ENCODE measurements around the gene KLC4. TPM values are rescaled to one million over a fixed set of nuclear protein-coding genes. Genes with fewer than 3 reads are reported as not detected.
"Not testable (repeated sequence)": the region's sequence is repeated elsewhere in the genome, so short reads cannot be mapped to it uniquely, and the experiment has no call there.

KLC4 gene
- polyA plus RNA-seq, 1 donor from 2014 or later = 10.2 TPM

- peaks cover 26% of the 10 kb centered on the region for H3K27me3 Mint-ChIP-seq
- H3K4me3 Mint-ChIP-seq = peak overlapping the region in 3 of 4 donors; percentile 8 to 81 (median 26)
- no peak overlapping the region for H3K27ac Mint-ChIP-seq
- H3K9me3 Mint-ChIP-seq = no peaks in the 10 kb centered on the region
- peaks cover 13% of the 10 kb centered on the region for H3K36me3 Mint-ChIP-seq
- peaks cover 0 to 4% (median 0%) of the 10 kb centered on the region in 3 donors for H3K4me1 Mint-ChIP-seq
These were observed 15.6 kb downstream of the KLC4 start for GRCh38 chr6:43074847-43075669.

GRCh38 chr6:43075670-43076463 is 16.4 kb downstream of the KLC4 start, which contains the start of gene PTK7:
PTK7 (plus strand) TSS chr6:43076314; CDS start chr6:43076489, 175 bp downstream.
- H3K27ac Mint-ChIP-seq = no peak within 1 kb of the TSS
- peaks cover 13% of the 10 kb centered on the region for H3K36me3 Mint-ChIP-seq
- H3K4me3 Mint-ChIP-seq = peak within 1 kb of the TSS in 3 of 4 donors; percentile 47 to 83 (median 81)
- H3K27me3 Mint-ChIP-seq = peaks cover 26% of the 10 kb centered on the region
- H3K9me3 Mint-ChIP-seq = no peaks in the 10 kb centered on the region
- peaks cover 0 to 4% (median 0%) of the 10 kb centered on the region in 3 donors for H3K4me1 Mint-ChIP-seq

GRCh38 chr6:43076464-43077332 is 17.3 kb downstream of the KLC4 start:
- Mint-ChIP-seq H3K36me3 (peaks cover 13% of the 10 kb centered on the region), H3K27me3 (peaks cover 26% of the 10 kb centered on the region), H3K9me3 (no peaks in the 10 kb centered on the region), H3K4me1 (peaks cover 0 to 4% (median 0%) of the 10 kb centered on the region in 3 donors), H3K4me3 (peak overlapping the region in 3 of 4 donors; percentile 47 to 71 (median 70)), H3K27ac (no peak overlapping the region)

GRCh38 chr6:43077333-43077809 is 17.9 kb downstream of the KLC4 start:
- H3K27me3 Mint-ChIP-seq = peaks cover 26% of the 10 kb centered on the region
- H3K36me3 Mint-ChIP-seq = peaks cover 12% of the 10 kb centered on the region
- H3K4me1 Mint-ChIP-seq = peaks cover 0 to 4% (median 0%) of the 10 kb centered on the region in 3 donors
- H3K27ac Mint-ChIP-seq = no peak overlapping the region
- H3K9me3 Mint-ChIP-seq = no peaks in the 10 kb centered on the region
- H3K4me3 Mint-ChIP-seq = peak overlapping the region in 2 of 4 donors; percentile 55 to 66

- peaks cover 0 to 4% (median 0%) of the 10 kb centered on the region in 3 donors for H3K4me1 Mint-ChIP-seq
- no peak overlapping the region for H3K27ac Mint-ChIP-seq
- peaks cover 25% of the 10 kb centered on the region for H3K27me3 Mint-ChIP-seq
- peak overlapping the region in 2 of 4 donors; percentile 13 to 55 for H3K4me3 Mint-ChIP-seq
- H3K9me3 Mint-ChIP-seq = no peaks in the 10 kb centered on the region
- peaks cover 9% of the 10 kb centered on the region for H3K36me3 Mint-ChIP-seq
These were observed 18.6 kb downstream of the KLC4 start for GRCh38 chr6:43077981-43078511.

- Mint-ChIP-seq H3K36me3 (peaks cover 3% of the 10 kb centered on the region), H3K27me3 (peaks cover 26% of the 10 kb centered on the region), H3K27ac (no peak overlapping the region), H3K9me3 (no peaks in the 10 kb centered on the region), H3K4me1 (peaks cover 0 to 4% (median 0%) of the 10 kb centered on the region in 3 donors), H3K4me3 (no peak overlapping the region)
These were observed 19.3 kb downstream of the KLC4 start for GRCh38 chr6:43078691-43079090.

- Mint-ChIP-seq H3K27me3 (peaks cover 23% of the 10 kb centered on the region), H3K27ac (no peak overlapping the region), H3K9me3 (no peaks in the 10 kb centered on the region), H3K4me1 (no peaks in the 10 kb centered on the region), H3K36me3 (no peaks in the 10 kb centered on the region), H3K4me3 (no peak overlapping the region)
These were observed 21.6 kb downstream of the KLC4 start for GRCh38 chr6:43081043-43081442.

- not testable (repeated sequence) for H3K9me3 Mint-ChIP-seq, H3K4me3 Mint-ChIP-seq, H3K36me3 Mint-ChIP-seq, H3K27ac Mint-ChIP-seq, H3K4me1 Mint-ChIP-seq
- peaks cover 25% of the 10 kb centered on the region for H3K27me3 Mint-ChIP-seq
These were observed 22.5 kb downstream of the KLC4 start for GRCh38 chr6:43081922-43082321.

- Mint-ChIP-seq H3K9me3 (no peaks in the 10 kb centered on the region), H3K4me3 (peak overlapping the region in 1 of 4 donors; percentile 12), H3K36me3 (no peaks in the 10 kb centered on the region), H3K27ac (no peak overlapping the region), H3K27me3 (peaks cover 15% of the 10 kb centered on the region), H3K4me1 (peaks cover 0 to 2% (median 0%) of the 10 kb centered on the region in 3 donors)
These were observed 23.6 kb downstream of the KLC4 start for GRCh38 chr6:43082806-43083655.

- Mint-ChIP-seq H3K4me1 (peaks cover 0 to 2% (median 0%) of the 10 kb centered on the region in 3 donors), H3K27me3 (peaks cover 11% of the 10 kb centered on the region), H3K9me3 (no peaks in the 10 kb centered on the region), H3K27ac (no peak overlapping the region), H3K36me3 (no peaks in the 10 kb centered on the region), H3K4me3 (peak overlapping the region in 1 of 4 donors; percentile 37)
These were observed 26.7 kb downstream of the KLC4 start for GRCh38 chr6:43086022-43086658.

- no peak overlapping the region for H3K4me3 Mint-ChIP-seq
- H3K36me3 Mint-ChIP-seq = no peaks in the 10 kb centered on the region
- peaks cover 0 to 4% (median 1%) of the 10 kb centered on the region in 3 donors for H3K4me1 Mint-ChIP-seq
- H3K27me3 Mint-ChIP-seq = peaks cover 8% of the 10 kb centered on the region
- no peaks in the 10 kb centered on the region for H3K9me3 Mint-ChIP-seq
- H3K27ac Mint-ChIP-seq = no peak overlapping the region
These were observed 29.2 kb downstream of the KLC4 start for GRCh38 chr6:43088654-43089056.

GRCh38 chr6:43089467-43089866 is 30.0 kb downstream of the KLC4 start:
- no peaks in the 10 kb centered on the region for H3K9me3 Mint-ChIP-seq
- peaks cover 8% of the 10 kb centered on the region for H3K27me3 Mint-ChIP-seq
- H3K27ac Mint-ChIP-seq = no peak overlapping the region
- no peak overlapping the region for H3K4me3 Mint-ChIP-seq
- H3K4me1 Mint-ChIP-seq = peaks cover 0 to 4% (median 1%) of the 10 kb centered on the region in 3 donors
- H3K36me3 Mint-ChIP-seq = no peaks in the 10 kb centered on the region
